Osteocyte (in vitro differentiated cells): ENCODE measurements around the gene STUB1. TPM values are rescaled to one million over a fixed set of nuclear protein-coding genes. Genes with fewer than 3 reads are reported as not detected.

Experiments
- DNase-seq: peaks from one replicate; pipeline ENCODE4 v3.0.0; 2021; ENCODE audit warnings: mixed read lengths; ENCODE audit not compliant: unreplicated experiment; ENCODE audit errors: extremely low spot score
- H3K27ac Mint-ChIP-seq: one replicate; pipeline ENCODE4 v1.8.0; 2021; ENCODE audit warnings: mild to moderate bottlenecking, mixed read lengths; ENCODE audit not compliant: unreplicated experiment
- H3K27me3 Mint-ChIP-seq: one replicate; pipeline ENCODE4 v1.8.0; 2021; ENCODE audit warnings: mixed read lengths; ENCODE audit not compliant: unreplicated experiment
- H3K36me3 Mint-ChIP-seq: one replicate; pipeline ENCODE4 v1.8.0; 2021; ENCODE audit warnings: mixed read lengths; ENCODE audit not compliant: unreplicated experiment
- H3K4me1 Mint-ChIP-seq: one replicate; pipeline ENCODE4 v1.8.0; 2021; ENCODE audit warnings: mixed read lengths; ENCODE audit not compliant: unreplicated experiment
- H3K4me3 Mint-ChIP-seq: one replicate; pipeline ENCODE4 v1.8.0; 2021; ENCODE audit warnings: mild to moderate bottlenecking, moderate library complexity, mixed read lengths; ENCODE audit not compliant: unreplicated experiment
- H3K9me3 Mint-ChIP-seq: one replicate; pipeline ENCODE4 v1.8.0; 2021; ENCODE audit warnings: mixed read lengths; ENCODE audit not compliant: unreplicated experiment
- CTCF ChIP-seq: fragments of 200-600 bp; sonication (generic); IDR thresholded peaks from 2 replicates; pipeline ENCODE4 v1.5.0; 2021; ENCODE audit warnings: antibody characterized with exemption, mild to moderate bottlenecking, moderate library complexity
- total RNA-seq: library from RNA; stranded (reverse); gene quantifications from 2 replicates; pipeline ENCODE4 v1.2.1, GENCODE V29; 2021

Gene STUB1
- total RNA-seq, 1 donor from 2014 or later, result 109 TPM

- no peak overlapping the region for H3K4me3 Mint-ChIP-seq
- no peak for TF ChIP-seq CTCF
- H3K36me3 Mint-ChIP-seq, result peaks cover 5% of the 10 kb centered on the region
- H3K27me3 Mint-ChIP-seq, result no peaks in the 10 kb centered on the region
- DNase-seq, result no peak
- no peak overlapping the region for H3K27ac Mint-ChIP-seq
- peaks cover 9% of the 10 kb centered on the region for H3K4me1 Mint-ChIP-seq
- no peaks in the 10 kb centered on the region for H3K9me3 Mint-ChIP-seq
Measured at GRCh38 chr16:674214-674881, 5.9 kb upstream of the STUB1 start.

GRCh38 chr16:674968-675883 is 5.0 kb upstream of the STUB1 start, which contains the start of gene RHBDL1:
Gene RHBDL1 (plus strand): TSS chr16:675671. CDS start chr16:675791, 120 bp downstream.
- H3K27me3 Mint-ChIP-seq, result no peaks in the 10 kb centered on the region

GRCh38 chr16:675884-676564 is 4.2 kb upstream of the STUB1 start:
- no peaks in the 10 kb centered on the region for H3K27me3 Mint-ChIP-seq
- peaks cover 12% of the 10 kb centered on the region for H3K4me1 Mint-ChIP-seq
- H3K36me3 Mint-ChIP-seq, result peaks cover 3% of the 10 kb centered on the region
- H3K9me3 Mint-ChIP-seq, result no peaks in the 10 kb centered on the region
- H3K27ac Mint-ChIP-seq, result no peak overlapping the region
- no peak for TF ChIP-seq CTCF
- no peak for DNase-seq
- H3K4me3 Mint-ChIP-seq, result no peak overlapping the region

More at GRCh38 chr16:674968-675883, 5.0 kb upstream of the STUB1 start, which contains the start of gene RHBDL1:
- H3K27ac Mint-ChIP-seq, result no peak within 1 kb of the TSS
- no peak for DNase-seq
- TF ChIP-seq CTCF, result no peak
- H3K36me3 Mint-ChIP-seq, result peaks cover 2% of the 10 kb centered on the region
- no peaks in the 10 kb centered on the region for H3K9me3 Mint-ChIP-seq
- peaks cover 10% of the 10 kb centered on the region for H3K4me1 Mint-ChIP-seq
- H3K4me3 Mint-ChIP-seq, result no peak within 1 kb of the TSS

GRCh38 chr16:676565-676902 is 3.7 kb upstream of the STUB1 start:
- no peak overlapping the region for H3K27ac Mint-ChIP-seq
- no peak for TF ChIP-seq CTCF
- peaks cover 7% of the 10 kb centered on the region for H3K36me3 Mint-ChIP-seq
- no peaks in the 10 kb centered on the region for H3K9me3 Mint-ChIP-seq
- no peak overlapping the region for H3K4me3 Mint-ChIP-seq
- no peaks in the 10 kb centered on the region for H3K27me3 Mint-ChIP-seq
- H3K4me1 Mint-ChIP-seq, result peaks cover 17% of the 10 kb centered on the region
- no peak for DNase-seq
